CD4-positive, alpha-beta T cell treated with Interleukin-21 for 1 hour (primary cell): Measurements from ENCODE around the gene ALG11.

Experiments
- DNase-seq: peaks from one replicate; pipeline ENCODE4 v3.0.0-alpha.2; 2020

The ALG11 gene

DNA sequence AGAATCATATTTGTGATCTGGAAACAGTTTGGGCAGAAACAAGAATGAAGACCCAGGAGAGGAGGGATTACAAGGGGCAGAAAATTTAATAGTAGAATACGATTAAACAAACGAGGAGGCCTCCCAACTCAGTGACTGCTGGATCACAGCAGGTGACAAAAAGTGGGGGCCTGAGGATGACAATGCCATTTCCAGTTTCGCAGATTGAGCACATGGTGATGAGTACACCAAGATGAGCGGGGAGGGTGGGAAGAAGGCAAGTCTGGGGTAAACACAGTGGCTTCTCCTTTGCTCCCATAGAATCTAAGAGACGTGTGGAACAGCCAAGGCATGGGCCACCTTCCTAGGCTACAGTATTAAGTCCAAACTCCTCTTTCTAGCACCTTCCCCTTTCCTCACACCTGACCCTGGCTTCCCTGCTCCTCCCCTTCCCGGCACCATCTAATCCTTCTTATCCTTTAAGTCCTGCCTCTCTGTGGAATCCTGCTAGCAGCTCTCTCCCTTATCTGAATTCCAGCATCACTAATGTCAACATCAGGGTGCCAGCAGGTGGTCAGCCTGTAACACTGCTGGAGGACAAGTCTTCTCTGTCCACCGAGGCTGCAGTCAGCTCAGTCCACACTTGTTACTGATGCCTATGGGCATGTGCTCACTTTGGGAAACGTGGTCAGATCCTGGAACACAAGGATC is 14.4 kb upstream of the ALG11 start:
- DNase-seq: no peak

DNA sequence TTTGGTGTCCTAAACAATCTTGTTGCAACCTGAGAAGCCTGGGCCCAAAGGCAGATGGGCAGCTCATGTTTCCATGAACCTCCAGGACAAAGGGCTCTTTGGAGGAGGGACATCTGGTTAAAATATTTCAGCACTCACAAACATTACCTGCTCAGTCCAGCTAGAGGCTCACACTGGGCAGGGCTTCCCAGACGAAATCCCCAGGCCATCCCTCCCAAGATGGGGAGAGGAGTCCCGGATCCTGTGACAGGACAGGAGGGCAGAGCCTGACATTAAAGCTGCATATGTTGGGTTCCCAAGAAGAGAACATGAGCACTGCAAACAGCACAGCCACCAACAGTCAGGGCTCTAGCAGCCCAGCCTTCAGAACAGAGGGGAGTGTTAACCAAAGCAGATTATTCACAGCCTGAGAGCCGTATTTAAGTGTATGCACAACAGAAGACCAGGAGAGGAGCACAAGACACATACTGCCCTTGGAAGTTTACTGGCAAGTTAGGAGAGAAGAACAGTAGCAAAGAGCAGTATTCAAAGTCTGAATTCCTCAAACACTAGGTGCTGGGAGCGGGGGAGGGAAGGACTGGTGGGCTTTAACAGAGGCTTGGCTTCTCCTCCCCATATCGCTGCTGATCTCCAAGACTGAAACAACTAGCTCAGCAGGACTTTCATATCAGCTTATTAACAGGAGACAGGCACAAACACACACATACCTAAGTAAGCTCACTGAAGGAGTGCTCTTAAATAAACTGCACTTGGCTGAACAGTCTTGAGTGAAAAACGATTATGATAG is 13.3 kb upstream of the ALG11 start:
- DNase-seq: no peak

DNA sequence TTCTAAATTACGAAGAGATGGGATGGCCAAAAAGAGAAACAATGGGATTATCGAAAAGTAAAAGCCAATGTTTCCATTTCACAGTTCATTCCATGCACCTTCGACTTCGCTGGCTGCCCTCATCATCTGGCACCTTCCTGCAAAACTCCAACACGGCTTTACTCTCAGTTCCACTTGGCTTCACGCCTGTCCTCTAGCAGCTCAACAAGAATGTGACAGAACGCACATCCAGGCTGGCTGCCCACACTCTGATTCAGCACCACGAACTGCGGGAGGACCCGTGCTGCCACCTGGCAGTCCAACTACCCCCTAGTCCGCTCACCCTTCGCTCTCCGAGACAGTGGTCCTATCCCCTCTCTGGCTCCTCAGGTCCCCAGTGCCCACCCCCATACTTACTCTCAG is 12.7 kb upstream of the ALG11 start:
- no peak for DNase-seq

DNA sequence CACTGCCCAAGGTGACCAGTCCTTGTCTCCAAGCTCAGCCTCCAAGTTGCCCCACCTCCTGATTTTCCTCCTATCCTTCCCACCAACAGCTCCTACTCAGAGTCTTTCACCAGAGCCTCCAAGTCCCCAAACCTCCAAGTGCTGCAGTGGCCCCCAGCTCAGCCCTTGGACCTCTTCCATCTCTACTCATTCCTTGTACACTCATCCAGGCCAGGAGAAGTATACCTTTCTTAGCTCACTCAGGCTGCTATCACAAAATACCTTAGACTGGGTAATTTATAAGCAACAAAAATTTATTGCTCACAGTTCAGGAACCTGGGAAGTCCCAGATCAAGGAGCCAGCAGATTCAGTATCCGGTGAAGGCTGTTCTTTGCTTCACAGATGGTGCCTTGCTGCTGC is 12.3 kb upstream of the ALG11 start:
- DNase-seq: no peak

DNA sequence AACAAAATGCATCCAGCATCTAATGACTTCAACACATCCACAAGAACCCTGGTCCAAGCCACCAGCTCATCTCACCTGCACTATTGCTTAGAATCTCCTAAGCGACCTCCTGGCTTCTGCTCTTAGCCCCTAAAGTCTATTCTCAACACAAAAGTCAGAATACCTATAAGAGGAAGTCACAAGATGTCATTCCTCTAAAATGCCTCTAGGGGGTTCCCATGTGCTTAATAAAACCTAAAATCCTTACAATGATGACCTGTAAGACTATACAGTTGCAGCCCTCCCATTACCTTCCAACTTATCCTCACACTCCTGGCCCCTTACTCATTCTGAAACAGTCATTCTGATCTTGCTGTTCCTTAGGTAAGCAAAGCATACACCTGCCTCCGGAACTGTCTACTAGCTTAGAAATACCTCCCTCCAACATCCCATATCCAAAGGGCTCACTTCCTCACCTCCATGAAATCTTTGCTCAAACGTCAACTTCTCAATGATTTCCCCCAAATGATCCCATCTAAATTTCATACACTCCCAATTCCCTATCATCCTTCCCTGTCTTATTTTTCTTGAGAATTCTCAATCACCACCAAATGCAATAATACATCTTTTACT is 11.0 kb upstream of the ALG11 start:
- DNase-seq: peak; percentile 47

DNA sequence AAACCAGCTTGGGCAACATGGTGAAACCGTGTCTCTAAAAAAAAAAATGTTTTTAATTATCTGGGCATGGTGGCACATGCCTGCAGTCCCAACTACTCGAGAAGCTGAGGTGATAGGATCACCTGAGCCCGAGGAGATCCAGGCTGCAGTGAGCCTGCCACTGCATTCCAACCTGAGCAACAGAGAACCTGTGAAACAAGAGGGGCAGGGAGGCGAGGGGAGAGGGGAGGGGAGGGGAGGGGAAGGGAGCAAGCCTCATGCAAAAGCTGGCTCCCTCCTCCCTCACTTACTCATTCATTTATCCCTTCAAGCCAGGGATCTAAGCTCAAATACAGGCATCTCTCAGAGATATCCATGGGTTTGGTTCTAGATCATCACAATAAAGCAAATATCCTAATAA is 9.8 kb upstream of the ALG11 start:
- no peak for DNase-seq

- DNase-seq: no peak
Observed at GRCh38 chr13:52003541-52003940, 8.7 kb upstream of the ALG11 start.

GRCh38 chr13:52004511-52005170 is 7.6 kb upstream of the ALG11 start:
- DNase-seq: no peak

DNA sequence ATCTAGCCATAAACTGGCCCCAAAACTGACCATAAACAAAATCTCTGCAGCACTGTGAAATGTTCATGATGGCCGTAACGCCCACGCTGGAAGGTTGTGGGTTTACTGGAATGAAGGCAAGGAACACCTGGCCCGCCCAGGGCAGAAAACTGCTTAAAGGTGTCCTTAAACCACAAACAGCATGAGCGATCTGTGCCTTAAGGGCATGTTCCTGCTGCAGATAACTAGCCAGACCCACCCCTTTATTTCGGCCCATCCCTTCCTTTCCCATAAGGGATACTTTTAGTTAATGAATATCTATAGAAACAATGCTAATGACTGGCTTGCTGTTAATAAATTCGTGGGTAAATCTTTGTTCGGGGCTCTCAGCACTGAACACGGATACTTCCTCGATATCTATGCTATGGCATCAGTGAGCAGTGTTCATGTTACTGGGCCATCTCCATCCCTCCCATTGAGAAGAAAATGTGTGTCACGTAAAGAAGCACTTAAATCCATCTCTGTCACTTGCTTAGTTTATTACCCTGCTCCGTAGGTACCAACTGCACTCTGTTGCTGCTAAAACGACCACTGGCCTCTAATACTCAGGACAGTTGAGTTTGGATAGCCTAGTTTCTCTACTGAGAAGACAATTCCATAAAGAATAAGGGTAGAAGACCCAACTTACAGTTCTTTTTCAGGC is 6.2 kb upstream of the ALG11 start:
- no peak for DNase-seq

DNA sequence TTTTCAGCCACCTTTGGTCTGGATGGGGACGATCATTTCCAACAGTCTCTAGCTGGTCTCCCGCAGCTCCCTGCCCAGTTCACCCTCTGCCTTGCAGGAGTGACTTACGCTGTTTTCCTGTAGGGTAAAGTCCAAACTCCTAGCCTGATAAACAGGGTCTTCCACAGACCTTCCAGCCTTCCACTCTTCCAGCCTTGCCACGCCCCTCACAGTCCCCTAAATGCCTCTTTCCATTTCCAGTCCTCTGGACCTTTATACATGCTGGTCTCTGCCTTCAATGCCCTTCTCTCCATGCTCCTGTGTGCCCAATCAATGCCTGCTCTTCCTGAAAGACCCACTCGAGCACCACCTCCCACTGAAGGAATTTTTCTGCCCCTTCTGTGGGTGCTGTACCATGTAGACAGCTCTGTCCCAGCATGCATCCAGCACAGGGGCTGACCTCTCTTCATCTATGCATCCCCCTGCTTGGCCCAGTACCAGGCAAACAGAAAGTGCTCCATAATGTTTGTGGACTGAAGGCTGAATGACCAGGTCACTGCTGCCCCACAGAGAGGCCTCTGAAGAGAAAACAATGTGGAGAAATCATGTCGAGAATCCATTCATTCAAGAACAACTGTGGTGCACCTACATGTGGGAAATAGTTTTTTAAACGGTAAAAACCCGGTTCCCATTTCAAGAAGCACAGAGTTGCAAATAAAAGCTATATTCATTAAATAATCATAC is 5.5 kb upstream of the ALG11 start:
- DNase-seq: no peak

DNA sequence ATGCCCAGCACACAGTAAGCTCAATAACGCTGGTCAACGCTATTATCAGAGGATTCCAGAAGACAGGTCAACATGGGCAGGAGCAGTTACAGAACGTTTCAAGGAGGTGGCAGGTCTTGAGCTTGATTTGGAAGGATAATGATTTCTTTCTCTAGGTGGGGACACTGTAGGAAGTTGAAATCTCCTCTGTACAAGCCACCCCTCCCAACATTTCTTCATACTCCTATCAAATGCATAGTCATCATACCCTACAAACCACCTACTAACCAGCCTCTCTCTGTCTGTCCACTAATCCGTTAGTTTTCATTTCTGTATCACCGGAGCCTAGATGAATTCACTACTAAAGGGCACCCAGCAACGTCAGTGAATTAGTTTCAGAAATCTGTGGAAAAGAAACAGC is 2.3 kb upstream of the ALG11 start:
- no peak for DNase-seq

- DNase-seq: peak; percentile 14
Observed at GRCh38 chr13:52010890-52011631, 1.1 kb upstream of the ALG11 start, which contains the start of gene ATP7B. Gene ATP7B, minus strand, starts transcription at chr13:52011450. Its CDS starts 113 bp downstream, at chr13:52011337.

GRCh38 chr13:52012512-52012836 is 276 bp downstream of the ALG11 start:
- no peak for DNase-seq

- DNase-seq: no peak
Observed at GRCh38 chr13:52016296-52016695, 4.1 kb downstream of the ALG11 start.

DNA sequence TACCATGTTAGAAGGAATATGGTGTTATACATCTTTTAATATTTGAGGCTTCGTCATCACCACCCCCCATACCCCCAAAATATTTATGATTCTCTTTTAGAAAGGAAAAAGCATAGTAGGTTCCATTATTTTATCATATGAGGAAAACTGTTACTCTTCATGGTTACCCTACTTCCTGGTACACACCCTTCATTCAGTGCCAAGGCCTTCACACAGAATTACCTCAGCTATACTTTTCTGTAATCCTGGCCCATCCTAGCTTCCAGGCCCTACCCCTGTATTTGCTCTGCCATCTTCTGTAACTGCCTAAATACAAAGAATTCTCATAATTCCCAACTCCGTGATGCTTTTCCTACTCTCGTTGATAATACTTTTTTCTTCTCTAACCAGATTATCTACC is 8.0 kb downstream of the ALG11 start:
- DNase-seq: no peak

DNA sequence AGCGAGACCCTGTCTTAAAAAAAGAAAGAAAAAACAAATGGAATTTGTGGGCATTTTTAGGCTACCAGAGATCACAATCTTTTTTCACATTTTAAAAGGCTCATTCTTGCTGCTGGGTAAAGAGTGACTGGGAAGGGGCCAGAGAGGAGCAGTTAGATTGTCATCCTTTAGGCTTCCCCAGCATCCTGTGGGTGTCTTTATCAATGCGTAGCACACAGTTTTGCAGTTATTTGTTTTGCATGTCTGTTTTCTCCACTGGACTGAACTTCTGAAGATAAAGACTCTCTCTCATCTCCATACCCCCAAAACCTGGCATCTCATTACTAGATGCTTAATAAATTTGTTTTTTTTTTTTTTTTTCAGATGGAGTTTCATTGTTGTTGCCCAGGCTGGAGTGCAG is 10.2 kb downstream of the ALG11 start:
- DNase-seq: no peak

GRCh38 chr13:52024481-52024880 is 12.3 kb downstream of the ALG11 start, which contains the start of gene UTP14C:
Gene UTP14C, plus strand, starts transcription at chr13:52024691. Its CDS starts 4,114 bp downstream, at chr13:52028805.
- no peak for DNase-seq

GRCh38 chr13:52025475-52026245 is 13.5 kb downstream of the ALG11 start:
- DNase-seq: no peak

GRCh38 chr13:52026246-52026626 is 14.0 kb downstream of the ALG11 start:
- DNase-seq: no peak

- DNase-seq: no peak
Observed at GRCh38 chr13:52027832-52028231, 15.6 kb downstream of the ALG11 start.

DNA sequence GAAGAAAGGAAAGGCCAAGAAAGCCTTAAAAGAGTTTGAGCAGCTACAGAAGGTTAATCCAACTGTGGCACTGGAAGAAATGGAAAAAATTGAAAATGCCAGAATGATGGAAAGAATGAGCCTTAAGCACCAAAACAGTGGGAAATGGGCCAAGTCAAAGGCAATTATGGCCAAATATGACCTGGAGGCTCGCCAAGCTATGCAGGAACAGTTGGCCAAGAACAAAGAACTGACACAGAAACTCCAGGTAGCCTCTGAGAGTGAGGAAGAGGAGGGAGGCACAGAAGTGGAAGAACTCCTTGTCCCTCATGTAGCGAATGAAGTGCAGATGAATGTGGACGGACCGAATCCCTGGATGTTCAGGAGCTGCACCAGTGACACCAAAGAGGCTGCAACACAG is 17.4 kb downstream of the ALG11 start:
- no peak for DNase-seq
